Neural progenitor cell (in vitro differentiated cells): ENCODE data around the gene SSR2.

ENCODE experiments used
- CTCF ChIP-seq: fragments of 200-600 bp; sonication (generic); IDR thresholded peaks from 2 replicates; pipeline ENCODE4 v1.5.1; 2017; ENCODE audit warnings: antibody characterized with exemption, mild to moderate bottlenecking
- EZH2phosphoT487 ChIP-seq: fragments of 200-600 bp; sonication (generic); IDR thresholded peaks from 2 replicates; pipeline ENCODE4 v1.6.1; 2017; ENCODE audit warnings: antibody characterized with exemption

- no peak for TF ChIP-seq CTCF
- no peak for TF ChIP-seq EZH2phosphoT487
Measured at GRCh38 chr1:156020293-156021092, at the start of gene SSR2.
